PC-9 (cell line): ENCODE measurements around the gene ARL10. TPM values are rescaled to one million over a fixed set of nuclear protein-coding genes. Genes with fewer than 3 reads are reported as not detected.
A peak's percentile ranks its signal among the peaks of the same experiment; 100 is the strongest.

Source experiments
- BruUV-seq: library from RNA; stranded (reverse); fragments of 400-500 nt; replicated peaks from 2 replicates; lab custom pipeline; 2021; lab: Mats Ljungman, UMichigan
- CTCF ChIA-PET: fragments of 300-600 bp; sonication (Branson Sonifier 250); formaldehyde crosslinking; loops from one replicate; lab custom pipeline; 2022; ENCODE audit warnings: antibody characterized with exemption; lab: Charles Lee
- POLR2A ChIA-PET: fragments of 300-600 bp; sonication (Branson Sonifier 250); formaldehyde crosslinking; loops from one replicate; lab custom pipeline; 2022; ENCODE audit warnings: antibody characterized with exemption; ENCODE audit not compliant: unreplicated experiment; lab: Charles Lee
- DNase-seq, 2 experiments: peaks; one replicate each; pipeline versions ENCODE4 v3.0.0 to v3.0.0-alpha.2; 2015 to 2022; ENCODE audit warnings: mixed read lengths in 1 of 2
- H2AFZ ChIP-seq: fragments of 200-600 bp; sonication (generic); 2 replicates; pipeline ENCODE4 v1.8.1; 2017; ENCODE audit warnings: antibody characterized with exemption
- H3F3A ChIP-seq: fragments of 200-600 bp; sonication (generic); 2 replicates; pipeline ENCODE4 v1.8.1; 2017; ENCODE audit warnings: antibody characterized with exemption, mild to moderate bottlenecking, low read depth; ENCODE audit not compliant: insufficient read depth
- H3K27ac ChIP-seq: fragments of 200-600 bp; sonication (generic); 2 replicates; pipeline ENCODE4 v1.6.1; 2016; ENCODE audit warnings: mixed run types
- H3K27me3 ChIP-seq: fragments of 200-600 bp; sonication (generic); 2 replicates; pipeline ENCODE4 v1.6.1; 2016; ENCODE audit warnings: low read depth, mixed run types; ENCODE audit not compliant: insufficient read depth
- H3K36me3 ChIP-seq: fragments of 200-600 bp; sonication (generic); 2 replicates; pipeline ENCODE4 v1.6.1; 2016; ENCODE audit warnings: low read depth, mixed run types
- H3K4me1 ChIP-seq: fragments of 200-600 bp; sonication (generic); replicated peaks from 2 replicates; pipeline ENCODE4 v1.6.1; 2016; ENCODE audit warnings: mixed run types; ENCODE audit not compliant: insufficient read depth
- H3K4me2 ChIP-seq: fragments of 200-600 bp; sonication (generic); 2 replicates; pipeline ENCODE4 v1.6.1; 2017; ENCODE audit warnings: mixed run types
- H3K4me3 ChIP-seq: fragments of 200-600 bp; sonication (generic); 2 replicates; pipeline ENCODE4 v1.6.1; 2016; ENCODE audit warnings: mixed run types
- H3K79me2 ChIP-seq: fragments of 200-600 bp; sonication (generic); 2 replicates; pipeline ENCODE4 v1.6.1; 2017; ENCODE audit warnings: low read depth, mixed run types
- H3K9me2 ChIP-seq: fragments of 200-600 bp; sonication (generic); 2 replicates; pipeline ENCODE4 v1.8.1; 2017; ENCODE audit warnings: mild to moderate bottlenecking; ENCODE audit not compliant: insufficient read depth
- H3K9me3 ChIP-seq: fragments of 200-600 bp; sonication (generic); 2 replicates; pipeline ENCODE4 v1.8.1; 2016; ENCODE audit warnings: low read depth; ENCODE audit not compliant: insufficient read depth
- H4K20me1 ChIP-seq: fragments of 200-600 bp; sonication (generic); 2 replicates; pipeline ENCODE4 v1.8.1; 2017; ENCODE audit not compliant: insufficient read depth
- CTCF ChIP-seq: fragments of 200-600 bp; sonication (generic); conservative IDR thresholded peaks from 2 replicates; pipeline ENCODE4 v1.6.1; 2017; ENCODE audit warnings: mixed run types, antibody characterized with exemption, mild to moderate bottlenecking, moderate library complexity
- EZH2 ChIP-seq: fragments of 200-600 bp; sonication (generic); IDR thresholded peaks from 2 replicates; pipeline ENCODE4 v1.8.0; 2017; ENCODE audit warnings: antibody characterized with exemption, low read depth
- intact Hi-C: fragments of 100-400 bp; cut with micrococcal nuclease; formaldehyde crosslinking; loops from one replicate; pipeline ENCODE4 v1.10.0; 2022; ENCODE audit not compliant: unreplicated experiment
- total RNA-seq: library from RNA; stranded (reverse); gene quantifications from 2 replicates; pipeline ENCODE4 v1.2.3, GENCODE V29; 2021

Gene ARL10
- total RNA-seq, 1 experiment from 2014 or later: 0.85 TPM

- H3K4me1 ChIP-seq: peaks cover 63% of the 10 kb centered on the region
- peak overlapping the region; percentile 93; the same call in 1 of the 2 replicates for H3K4me2 ChIP-seq
- H3K9me2 ChIP-seq: no peaks in the 10 kb centered on the region
- H3K36me3 ChIP-seq: peaks cover 13% of the 10 kb centered on the region; the same call in 1 of the 2 replicates
- no peak overlapping the region for H3K4me3 ChIP-seq
- POLR2A ChIA-PET: no interaction called here
- peak in 1 of 2 experiments; percentile 32 for DNase-seq
- no peak for TF ChIP-seq CTCF
- TF ChIP-seq EZH2: no peak
- BruUV-seq: no TSS peak
- peaks cover 59% of the 10 kb centered on the region for H3K79me2 ChIP-seq
- H3K27me3 ChIP-seq: no peaks in the 10 kb centered on the region
- no peak overlapping the region for H2AFZ ChIP-seq
- no peaks in the 10 kb centered on the region for H3K9me3 ChIP-seq
- peaks cover 40% of the 10 kb centered on the region for H4K20me1 ChIP-seq
- no peak overlapping the region for H3K27ac ChIP-seq
- CTCF ChIA-PET: no interaction called here
- H3F3A ChIP-seq: peaks cover 53% of the 10 kb centered on the region
- intact Hi-C loops: no loop called here
Observed at GRCh38 chr5:176412517-176413254, 47.4 kb downstream of the ARL10 start.

- H3F3A ChIP-seq: peaks cover 57% of the 10 kb centered on the region
- CTCF ChIA-PET: no interaction called here
- intact Hi-C loops: no loop called here
- peaks cover 8% of the 10 kb centered on the region; the same call in 1 of the 2 replicates for H3K36me3 ChIP-seq
- H3K4me2 ChIP-seq: peak overlapping the region; percentile 93; the same call in 1 of the 2 replicates
- DNase-seq: peak in 1 of 2 experiments; percentile 34
- no peaks in the 10 kb centered on the region for H3K9me3 ChIP-seq
- no peaks in the 10 kb centered on the region for H3K9me2 ChIP-seq
- no peaks in the 10 kb centered on the region for H3K27me3 ChIP-seq
- POLR2A ChIA-PET: no interaction called here
- H4K20me1 ChIP-seq: peaks cover 37% of the 10 kb centered on the region
- no peak overlapping the region for H3K27ac ChIP-seq
- H3K4me1 ChIP-seq: peaks cover 68% of the 10 kb centered on the region
- H3K4me3 ChIP-seq: no peak overlapping the region
- TF ChIP-seq EZH2: no peak
- TF ChIP-seq CTCF: no peak
- no TSS peak for BruUV-seq
- H3K79me2 ChIP-seq: peaks cover 56% of the 10 kb centered on the region
- no peak overlapping the region for H2AFZ ChIP-seq
Observed at GRCh38 chr5:176413255-176413565, 47.9 kb downstream of the ARL10 start.

GRCh38 chr5:176413709-176414191 is 48.5 kb downstream of the ARL10 start:
- Histone ChIP-seq H3K79me2 (peaks cover 56% of the 10 kb centered on the region), H3K9me2 (no peaks in the 10 kb centered on the region), H2AFZ (no peak overlapping the region), H3F3A (peaks cover 61% of the 10 kb centered on the region), H3K27me3 (no peaks in the 10 kb centered on the region), H3K27ac (no peak overlapping the region), H3K36me3 (peaks cover 7% of the 10 kb centered on the region; the same call in 1 of the 2 replicates), H4K20me1 (peaks cover 37% of the 10 kb centered on the region), H3K4me1 (peaks cover 71% of the 10 kb centered on the region), H3K4me2 (peak overlapping the region; percentile 93), H3K9me3 (no peaks in the 10 kb centered on the region), H3K4me3 (no peak overlapping the region)
- intact Hi-C loops: no loop called here
- BruUV-seq: no TSS peak
- ChIA-PET POLR2A (no interaction called here), CTCF (interaction anchor here (0.6 kb wide), 1 partner anchor 515 kb away, joined by 8 read pairs; no protein-coding TSS in a partner anchor)
- peak in 1 of 2 experiments; percentile 24 for DNase-seq
- TF ChIP-seq CTCF (no peak), EZH2 (no peak)
